K562 (cell line): ENCODE measurements around the gene HAGHL. TPM values are rescaled to one million over a fixed set of nuclear protein-coding genes. Genes with fewer than 3 reads are reported as not detected.
A peak's percentile ranks its signal among the peaks of the same experiment; 100 is the strongest.

Source experiments
- ESRRA ChIP-seq: fragments of 450-650 bp; IDR thresholded peaks from 2 replicates; pipeline ENCODE4 v1.6.1; 2014; ENCODE audit warnings: low read depth, mild to moderate bottlenecking, moderate library complexity, borderline replicate concordance
- FOXA3 ChIP-seq, 2 experiments: fragments of 450-650 bp in 1 of 2; sonication (generic) in 1 of 2; formaldehyde crosslinking; IDR thresholded peaks in 1 of 2; conservative IDR thresholded peaks in 1 of 2; 2 replicates each; pipeline versions ENCODE4 v1.4.0 to v1.8.0; 2020 to 2022; ENCODE audit warnings: mild to moderate bottlenecking in 2 of 2, missing genetic modification reagents in 1 of 2
- GATAD2A ChIP-seq: fragments of 450-650 bp; IDR thresholded peaks from 2 replicates; pipeline ENCODE4 v1.6.1; 2017
- KDM1A ChIP-seq, 2 experiments: fragments of 450-650 bp; IDR thresholded peaks; 2 replicates each; pipeline ENCODE4 v1.6.1; 2016; ENCODE audit warnings: mild to moderate bottlenecking in 2 of 2
- NFATC3 ChIP-seq: fragments of 450-650 bp; IDR thresholded peaks from 2 replicates; pipeline ENCODE4 v1.6.1; 2017; ENCODE audit warnings: mild to moderate bottlenecking
- RFX7 ChIP-seq: fragments of 250-450 bp; sonication (Bioruptor Pico); IDR thresholded peaks from 2 replicates; pipeline ENCODE4 v1.5.1; 2021; ENCODE audit warnings: mild to moderate bottlenecking
- STAT6 ChIP-seq: sonication (generic); formaldehyde crosslinking; IDR thresholded peaks from 2 replicates; pipeline ENCODE4 v1.8.1; 2023; ENCODE audit warnings: mild to moderate bottlenecking, missing genetic modification reagents
- TCF3 ChIP-seq: sonication (generic); formaldehyde crosslinking; IDR thresholded peaks from 2 replicates; pipeline ENCODE4 v1.4.0; 2020; ENCODE audit warnings: mild to moderate bottlenecking, missing genetic modification reagents
- TGIF2 ChIP-seq: sonication (generic); formaldehyde crosslinking; IDR thresholded peaks from 2 replicates; pipeline ENCODE4 v1.8.1; 2022; ENCODE audit warnings: mild to moderate bottlenecking, missing genetic modification reagents, moderate library complexity
- ZNF212 ChIP-seq: fragments of 450-650 bp; formaldehyde crosslinking; IDR thresholded peaks from 2 replicates; pipeline ENCODE4 v1.4.0; 2020; ENCODE audit warnings: mild to moderate bottlenecking
- ZNF239 ChIP-seq: fragments of 250-450 bp; sonication (Bioruptor Pico); IDR thresholded peaks from 2 replicates; pipeline ENCODE4 v1.4.0; 2020; ENCODE audit warnings: mild to moderate bottlenecking
- ZNF354B ChIP-seq: fragments of 250-450 bp; sonication (Bioruptor Pico); IDR thresholded peaks from 2 replicates; pipeline ENCODE4 v1.4.0; 2020
- polyA plus RNA-seq, 8 experiments: library from polyadenylated mRNA; depleted of rRNA in 4 of 8; stranded (reverse) in 5 of 8; unstranded in 3 of 8; fragments of >200 nt; fragmentation: Nextera tagmentation in 2 of 8; fragmentation: Illumina TruSeq in 1 of 8; extraction: Ambion mirVana in 2 of 8; extraction: Trizol in 1 of 8; gene quantifications; 2 replicates each; pipeline versions ENCODE4 v1.2.1 to v1.2.3, GENCODE V29; 2011 to 2014; ENCODE audit warnings: inconsistent platforms in 1 of 8, missing spikeins in 1 of 8
- total RNA-seq, 7 experiments: library from RNA; depleted of rRNA in 6 of 7; stranded (reverse); fragments of >200 nt in 6 of 7; fragmentation: Illumina TruSeq in 2 of 7; extraction: Trizol in 2 of 7; gene quantifications; 2 replicates each; pipeline versions ENCODE4 v1.2.1 to v1.2.3, GENCODE V29; 2011 to 2021; ENCODE audit warnings: low replicate concordance in 1 of 7

HAGHL gene
- total and polyA plus RNA-seq, 9 of the 15 experiments (the other 6 are each of a cell fraction or from before 2014, with no cell fraction given), result 0.31 to 83.4 (median 20.7) TPM

- TF ChIP-seq TGIF2 (no peak), ZNF354B (no peak), RFX7 (CRISPR knock-in tag) (no peak), GATAD2A (no peak), TCF3 (CRISPR knock-in tag) (no peak), STAT6 (CRISPR knock-in tag) (no peak), NFATC3 (no peak), ESRRA (no peak), ZNF212 (CRISPR knock-in tag) (0 out of 2 replicates have a peak, but pooled peaks have one; percentile 8), KDM1A (IDR thresholded peaks at IDR 0.05) (no peak), FOXA3 (CRISPR knock-in tag; conservative IDR thresholded peaks at IDR 0.05 in 1 of 2, IDR thresholded peaks at IDR 0.05 in 1 of 2) (0 out of 4 replicates have a peak, but pooled peaks of 1 of the 2 experiments have one; percentile 14), ZNF239 (CRISPR knock-in tag) (no peak)
Observed at GRCh38 chr16:683396-684070, 43.4 kb upstream of the HAGHL start (continued).
